Calu3 (cell line): Measurements from ENCODE around the gene RPS6KA2. TPM values are rescaled to one million over a fixed set of nuclear protein-coding genes. Genes with fewer than 3 reads are reported as not detected.

Source experiments
- BruUV-seq: library from RNA; stranded (reverse); fragments of 400-500 nt; replicated peaks from 2 replicates; lab custom pipeline; 2021; lab: Mats Ljungman, UMichigan
- CTCF ChIA-PET: fragments of 300-600 bp; sonication (Branson Sonifier 250); formaldehyde crosslinking; loops from one replicate; lab custom pipeline; 2022; ENCODE audit warnings: antibody characterized with exemption; lab: Charles Lee
- DNase-seq: peaks from one replicate; pipeline ENCODE4 v3.0.0; 2022
- H3K27ac Mint-ChIP-seq: one replicate; pipeline ENCODE4 v1.8.0; 2022; ENCODE audit warnings: mixed read lengths; ENCODE audit not compliant: unreplicated experiment
- H3K27me3 Mint-ChIP-seq: one replicate; pipeline ENCODE4 v1.8.0; 2022; ENCODE audit warnings: mixed read lengths; ENCODE audit not compliant: unreplicated experiment
- H3K36me3 Mint-ChIP-seq: one replicate; pipeline ENCODE4 v1.8.0; 2022; ENCODE audit warnings: mild to moderate bottlenecking, moderate library complexity, mixed read lengths; ENCODE audit not compliant: insufficient read depth, unreplicated experiment
- H3K4me1 Mint-ChIP-seq: one replicate; pipeline ENCODE4 v1.8.0; 2022; ENCODE audit warnings: mild to moderate bottlenecking, low read depth, mixed read lengths; ENCODE audit not compliant: unreplicated experiment
- H3K4me3 Mint-ChIP-seq: one replicate; pipeline ENCODE4 v1.8.0; 2022; ENCODE audit warnings: mild to moderate bottlenecking, low read depth, moderate library complexity, mixed read lengths; ENCODE audit not compliant: unreplicated experiment
- H3K9me3 Mint-ChIP-seq: one replicate; pipeline ENCODE4 v1.8.0; 2022; ENCODE audit warnings: low read depth, mixed read lengths; ENCODE audit not compliant: unreplicated experiment
- intact Hi-C: fragments of 100-400 bp; cut with micrococcal nuclease; formaldehyde crosslinking; loops from one replicate; pipeline ENCODE4 v1.10.0; 2022; ENCODE audit not compliant: unreplicated experiment
- total RNA-seq: library from RNA; stranded (reverse); gene quantifications from 2 replicates; pipeline ENCODE4 v1.2.3, GENCODE V29; 2022
- TF ChIP-seq, protein P1 (sequence below): fragments of 200-600 bp; IDR thresholded peaks from one replicate; pipeline ENCODE4 v1.8.0; 2022; ENCODE audit warnings: antibody characterized with exemption; ENCODE audit not compliant: unreplicated experiment

Gene RPS6KA2
- total RNA-seq, 1 experiment from 2014 or later = 41.3 TPM

DNA sequence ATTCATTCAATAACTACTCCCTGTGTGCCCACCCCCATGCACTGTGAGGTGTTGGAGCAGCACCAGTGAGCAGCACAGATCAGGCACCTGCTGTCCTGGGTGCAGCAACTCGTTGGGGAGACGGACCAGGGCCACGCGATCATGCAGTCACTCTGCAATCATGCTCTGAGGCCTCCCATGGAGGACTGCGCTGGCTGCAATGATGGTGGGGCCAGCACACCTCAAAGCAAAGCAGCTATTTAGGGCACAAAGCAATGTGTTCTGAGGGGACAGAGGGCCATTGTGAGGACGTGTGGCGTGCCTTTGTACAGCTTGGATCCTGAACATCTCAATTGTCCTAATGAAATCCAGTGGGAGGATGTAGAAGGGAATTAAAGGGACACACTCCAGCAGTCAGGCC lies 203.3 kb downstream of the RPS6KA2 start:
- DNase-seq = no peak
- H3K9me3 Mint-ChIP-seq = no peaks in the 10 kb centered on the region
- TF ChIP-seq, protein P1, sequence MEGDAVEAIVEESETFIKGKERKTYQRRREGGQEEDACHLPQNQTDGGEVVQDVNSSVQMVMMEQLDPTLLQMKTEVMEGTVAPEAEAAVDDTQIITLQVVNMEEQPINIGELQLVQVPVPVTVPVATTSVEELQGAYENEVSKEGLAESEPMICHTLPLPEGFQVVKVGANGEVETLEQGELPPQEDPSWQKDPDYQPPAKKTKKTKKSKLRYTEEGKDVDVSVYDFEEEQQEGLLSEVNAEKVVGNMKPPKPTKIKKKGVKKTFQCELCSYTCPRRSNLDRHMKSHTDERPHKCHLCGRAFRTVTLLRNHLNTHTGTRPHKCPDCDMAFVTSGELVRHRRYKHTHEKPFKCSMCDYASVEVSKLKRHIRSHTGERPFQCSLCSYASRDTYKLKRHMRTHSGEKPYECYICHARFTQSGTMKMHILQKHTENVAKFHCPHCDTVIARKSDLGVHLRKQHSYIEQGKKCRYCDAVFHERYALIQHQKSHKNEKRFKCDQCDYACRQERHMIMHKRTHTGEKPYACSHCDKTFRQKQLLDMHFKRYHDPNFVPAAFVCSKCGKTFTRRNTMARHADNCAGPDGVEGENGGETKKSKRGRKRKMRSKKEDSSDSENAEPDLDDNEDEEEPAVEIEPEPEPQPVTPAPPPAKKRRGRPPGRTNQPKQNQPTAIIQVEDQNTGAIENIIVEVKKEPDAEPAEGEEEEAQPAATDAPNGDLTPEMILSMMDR = no peak
- no peaks in the 10 kb centered on the region for H3K27me3 Mint-ChIP-seq
- no peaks in the 10 kb centered on the region for H3K4me1 Mint-ChIP-seq
- intact Hi-C loops = no loop called here
- no peak overlapping the region for H3K4me3 Mint-ChIP-seq
- H3K27ac Mint-ChIP-seq = no peak overlapping the region
- H3K36me3 Mint-ChIP-seq = no peaks in the 10 kb centered on the region
- no TSS peak for BruUV-seq
- CTCF ChIA-PET = no interaction called here

DNA sequence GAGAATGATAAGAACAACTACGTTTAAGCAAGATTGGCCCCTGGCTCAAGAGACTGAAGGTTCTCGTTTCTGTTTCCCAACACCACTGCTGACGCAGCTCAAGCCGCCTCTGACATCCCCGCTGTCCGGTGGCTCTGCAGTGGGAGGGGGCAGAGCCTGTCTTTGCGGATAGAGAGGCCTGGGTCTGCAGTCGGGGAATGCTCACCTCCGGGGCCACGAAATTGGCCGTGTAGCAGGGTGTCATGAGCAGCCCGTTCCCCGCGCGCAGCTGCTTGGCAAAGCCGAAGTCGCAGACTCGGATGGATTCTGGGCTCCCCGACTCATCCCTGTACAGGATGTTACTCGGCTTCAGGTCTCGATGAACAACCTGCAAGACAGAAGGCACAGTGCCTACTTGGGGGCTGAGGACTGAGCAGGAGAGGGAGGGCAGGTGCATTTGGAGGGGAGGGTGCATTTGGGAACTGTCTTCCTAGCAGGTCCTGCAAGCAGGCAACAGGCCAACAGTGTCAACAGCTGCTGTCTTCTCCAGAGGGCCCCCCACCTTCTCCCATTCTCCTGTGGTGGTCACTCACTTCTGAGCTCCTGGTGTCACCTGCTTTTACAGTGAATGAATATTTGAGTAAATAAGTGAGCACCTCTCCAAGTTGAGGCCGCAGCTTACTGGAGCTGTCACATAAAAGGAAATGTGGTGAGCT lies 203.9 kb downstream of the RPS6KA2 start:
- Mint-ChIP-seq H3K4me1 (no peaks in the 10 kb centered on the region), H3K9me3 (no peaks in the 10 kb centered on the region), H3K27me3 (no peaks in the 10 kb centered on the region), H3K4me3 (no peak overlapping the region), H3K36me3 (peaks cover under 1% of the 10 kb centered on the region), H3K27ac (no peak overlapping the region)
- CTCF ChIA-PET = no interaction called here
- TF ChIP-seq, protein P1 = no peak
- intact Hi-C loops = no loop called here
- BruUV-seq = no TSS peak
- no peak for DNase-seq

DNA sequence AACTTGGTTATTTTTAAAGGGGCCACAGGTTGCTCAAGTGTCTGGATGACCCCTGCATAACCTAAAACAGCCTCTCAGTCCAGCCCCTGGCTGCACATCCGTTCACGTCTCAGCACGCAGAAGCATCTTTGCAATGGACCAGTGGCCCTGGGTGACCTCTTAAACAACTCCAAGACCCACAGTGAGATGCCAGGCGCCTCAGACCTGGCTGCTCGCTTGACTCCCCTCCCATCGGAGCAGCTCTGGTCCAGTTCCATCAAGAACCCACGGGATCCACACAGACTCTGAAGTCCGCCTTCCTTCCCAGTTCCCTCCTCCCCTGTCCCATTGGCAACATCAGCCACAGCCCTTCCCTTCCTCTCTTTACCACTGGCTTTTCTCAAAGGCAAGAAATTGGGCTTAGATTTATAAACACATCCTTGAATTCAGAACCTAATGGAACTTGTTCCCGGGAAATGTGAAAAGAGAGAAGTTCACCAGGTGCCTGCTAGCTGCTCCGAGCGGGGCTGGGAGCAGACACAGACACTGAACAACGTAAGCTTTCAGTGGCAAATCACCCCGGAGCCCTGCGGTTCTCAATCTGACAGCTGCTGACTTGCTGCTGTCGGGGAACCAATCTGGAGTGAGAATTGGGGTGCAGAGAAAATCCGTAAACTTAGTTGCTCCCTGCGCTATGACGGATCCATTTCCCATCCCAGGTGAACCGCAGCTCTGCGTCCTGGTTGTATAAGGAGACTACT lies 204.7 kb downstream of the RPS6KA2 start:
- intact Hi-C loops = no loop called here
- H3K4me1 Mint-ChIP-seq = no peaks in the 10 kb centered on the region
- H3K36me3 Mint-ChIP-seq = peaks cover 8% of the 10 kb centered on the region
- no peak overlapping the region for H3K4me3 Mint-ChIP-seq
- no peak for DNase-seq
- no peaks in the 10 kb centered on the region for H3K27me3 Mint-ChIP-seq
- CTCF ChIA-PET = no interaction called here
- H3K9me3 Mint-ChIP-seq = no peaks in the 10 kb centered on the region
- no peak overlapping the region for H3K27ac Mint-ChIP-seq
- no TSS peak for BruUV-seq
- TF ChIP-seq, protein P1 = no peak

DNA sequence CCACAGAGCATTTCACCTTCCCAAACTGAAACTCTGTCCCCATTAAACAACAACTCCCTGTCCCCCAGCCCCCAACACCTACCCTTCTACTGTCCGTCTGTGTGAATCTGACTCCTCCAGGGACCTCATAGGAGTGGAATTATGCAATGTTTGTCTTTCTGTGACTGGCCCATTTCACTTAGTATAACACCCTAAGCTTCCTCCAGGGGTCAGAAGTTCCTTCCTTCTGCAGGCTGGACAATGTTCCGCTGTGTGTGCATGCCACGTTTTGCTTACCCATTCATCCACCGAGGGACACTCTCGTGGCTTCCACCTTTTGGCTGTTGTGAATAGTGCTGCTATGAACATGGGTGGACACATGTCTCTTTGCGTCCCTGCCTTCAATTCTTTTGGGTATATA lies 206.7 kb downstream of the RPS6KA2 start:
- TF ChIP-seq, protein P1 = peak; percentile 23
- no peaks in the 10 kb centered on the region for H3K27me3 Mint-ChIP-seq
- H3K36me3 Mint-ChIP-seq = peaks cover 17% of the 10 kb centered on the region
- no peaks in the 10 kb centered on the region for H3K4me1 Mint-ChIP-seq
- no TSS peak for BruUV-seq
- H3K27ac Mint-ChIP-seq = no peak overlapping the region
- intact Hi-C loops = no loop called here
- CTCF ChIA-PET = interaction anchor here (1.5 kb wide), 1 partner anchor 137 kb away, joined by 3 read pairs; no protein-coding TSS in a partner anchor
- H3K4me3 Mint-ChIP-seq = no peak overlapping the region
- peaks cover 7% of the 10 kb centered on the region for H3K9me3 Mint-ChIP-seq
- peak; percentile 8 for DNase-seq
